LoVo (cell line): ENCODE measurements around the gene MPIG6B.

Experiments
- DNase-seq: peaks from one replicate; pipeline ENCODE4 v3.0.0-alpha.2; 2016; ENCODE audit warnings: low spot score

Gene MPIG6B

GRCh38 chr6:31721351-31722020, 1.7 kb upstream of the MPIG6B start, which contains the start of gene LY6G6C:
TSS of gene LY6G6C (minus strand) at chr6:31721746. CDS start at chr6:31721679, 67 bp downstream.
- no peak for DNase-seq

- no peak for DNase-seq
Observed at GRCh38 chr6:31722173-31722572, 1.0 kb upstream of the MPIG6B start.

GRCh38 chr6:31723980-31724691, 963 bp downstream of the MPIG6B start:
- DNase-seq = no peak

DNA sequence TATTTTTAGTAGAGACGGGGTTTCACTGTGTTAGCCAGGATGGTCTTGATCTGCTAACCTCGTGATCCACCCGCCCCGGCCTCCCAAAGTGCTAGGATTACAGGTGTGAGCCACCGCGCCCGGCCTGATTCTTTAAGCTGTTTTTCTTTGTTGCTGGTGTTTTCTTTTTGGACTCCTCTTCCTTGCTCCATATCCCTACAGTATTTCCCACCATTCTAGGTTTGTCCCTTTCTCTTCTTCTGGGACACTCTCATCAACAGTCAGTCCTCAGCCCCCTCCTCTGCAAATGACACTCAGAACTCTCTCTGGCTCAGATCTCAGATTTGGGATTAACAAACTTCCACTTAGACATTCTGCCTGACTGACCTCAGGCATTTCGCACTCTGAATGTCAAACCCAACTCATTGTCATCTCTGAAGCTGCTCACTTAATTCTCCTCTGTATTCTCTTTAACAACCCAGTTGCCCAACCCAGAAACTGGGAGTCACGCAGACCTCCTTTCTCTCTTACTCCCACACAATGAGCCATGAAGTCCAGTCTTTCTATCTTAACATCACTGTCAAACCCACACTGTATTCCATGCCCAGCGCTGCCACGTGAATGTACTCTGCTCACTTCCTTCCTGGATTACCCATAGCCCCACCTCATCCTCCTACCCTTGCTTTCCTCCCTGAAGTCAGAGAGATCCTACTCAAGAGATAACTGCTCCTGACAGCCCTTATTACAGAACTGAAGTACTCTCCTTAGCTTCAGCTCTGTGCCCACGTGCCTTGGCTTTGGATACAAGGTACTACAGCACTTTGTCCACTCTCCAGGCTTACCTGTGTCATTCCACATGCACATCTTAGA, 2.6 kb downstream of the MPIG6B start:
- DNase-seq = no peak

GRCh38 chr6:31727034-31727716, 4.0 kb downstream of the MPIG6B start:
- no peak for DNase-seq

GRCh38 chr6:31727717-31728671, 4.8 kb downstream of the MPIG6B start:
- DNase-seq = no peak

DNA sequence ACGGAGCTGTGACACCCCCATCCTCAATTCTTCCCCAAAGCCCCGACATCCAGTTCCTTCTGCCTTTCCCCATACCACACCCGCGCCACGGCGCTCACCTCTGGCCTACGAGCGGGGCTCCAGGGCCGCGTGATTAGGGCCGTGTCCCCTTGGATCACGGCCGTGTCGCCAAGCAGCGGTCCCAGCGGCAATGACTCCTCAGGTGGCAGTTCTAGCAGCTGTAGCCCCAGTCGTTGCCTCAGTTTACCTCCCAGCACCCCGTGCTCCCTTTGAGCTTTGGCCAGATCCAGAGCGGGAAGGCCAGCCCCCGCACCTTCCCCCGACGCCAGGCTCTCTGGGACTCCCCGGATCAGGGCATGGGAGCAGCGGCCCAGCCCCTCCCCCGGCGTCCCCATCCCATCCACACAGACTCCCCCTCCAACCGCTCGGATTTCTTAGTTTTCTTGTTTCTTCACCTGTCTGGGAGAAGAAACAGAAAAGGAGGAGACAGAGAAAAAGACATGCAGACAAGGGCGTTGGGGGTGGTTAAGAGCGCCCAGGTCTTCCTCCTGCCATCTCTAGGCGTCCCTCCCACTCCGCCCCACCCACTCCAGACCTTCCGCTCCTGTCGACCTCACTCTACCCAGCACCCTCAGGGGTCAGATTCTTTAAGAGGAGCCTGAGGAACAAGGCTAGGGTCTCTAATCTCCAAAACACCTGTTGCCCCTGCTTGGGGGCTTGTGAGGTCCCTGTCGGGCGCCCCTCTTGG, 5.8 kb downstream of the MPIG6B start, which contains the start of gene DDAH2:
Gene DDAH2 (minus strand): TSS at position 533 of the 748 bp plus-strand sequence. CDS start 138 bp downstream, at position 395.
- DNase-seq = no peak

GRCh38 chr6:31729515-31729978, 6.4 kb downstream of the MPIG6B start:
- DNase-seq = no peak

GRCh38 chr6:31729979-31730630, 6.9 kb downstream of the MPIG6B start:
- no peak for DNase-seq

DNA sequence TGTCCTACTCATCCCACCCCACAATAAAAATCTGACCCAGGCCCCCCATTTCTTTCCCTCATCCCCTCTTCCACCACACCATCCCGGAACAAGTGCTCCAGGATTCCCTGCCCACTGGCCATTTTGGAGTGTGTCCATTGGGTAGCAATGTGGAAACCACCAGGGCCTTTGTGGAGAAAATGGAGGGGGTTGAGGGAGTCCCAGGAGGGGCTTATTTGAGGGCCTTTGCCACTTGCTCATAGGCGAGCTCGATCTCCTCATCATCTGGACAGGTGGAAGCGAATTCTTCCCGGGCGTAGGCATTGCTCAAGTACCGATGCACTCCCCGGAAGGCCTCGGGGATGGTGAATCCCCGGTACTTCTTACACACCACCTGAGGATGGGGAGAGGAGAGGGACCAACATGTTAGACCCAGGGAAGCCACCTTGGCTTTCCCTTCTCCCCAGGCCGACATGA, 7.5 kb downstream of the MPIG6B start:
- DNase-seq = no peak

DNA sequence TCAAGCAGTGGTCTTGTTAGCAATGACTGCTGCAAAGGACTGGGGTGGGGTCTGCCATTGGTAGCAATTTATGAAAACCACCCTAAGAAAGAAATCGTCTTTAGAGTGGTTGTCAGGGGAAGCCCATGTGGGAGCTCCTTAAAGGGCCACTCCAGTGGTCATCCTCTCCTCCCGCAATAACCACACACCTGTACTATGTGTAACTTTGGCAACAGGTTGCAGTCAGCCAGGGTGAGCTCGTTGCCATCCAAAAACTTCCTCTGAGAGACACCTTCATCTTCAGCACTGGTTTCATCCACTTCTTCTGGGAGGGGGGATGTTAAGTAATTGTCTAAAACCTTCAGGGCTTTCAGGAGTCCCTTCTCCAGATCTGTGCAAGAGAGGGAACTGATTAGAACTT, 8.9 kb downstream of the MPIG6B start:
- DNase-seq = no peak

DNA sequence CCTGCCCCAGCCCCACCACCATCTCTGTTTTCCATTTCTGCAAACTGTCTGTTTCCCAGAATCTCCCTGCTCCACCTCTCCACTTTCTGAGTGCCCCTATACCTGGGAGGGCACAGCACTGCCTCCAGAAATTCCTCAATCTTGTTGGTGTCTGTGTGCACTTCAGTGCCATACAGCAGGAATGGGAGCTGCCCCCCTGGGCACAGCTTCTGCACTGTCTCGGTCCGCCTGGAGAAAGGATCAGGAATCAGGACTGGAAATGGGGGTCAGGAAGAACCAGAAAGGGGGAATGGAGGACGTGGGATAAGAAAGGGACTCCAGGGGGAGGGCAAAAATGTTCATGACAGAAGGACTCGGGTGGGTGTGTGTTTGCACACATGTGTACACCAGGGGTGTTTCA, 10.6 kb downstream of the MPIG6B start:
- DNase-seq = no peak

DNA sequence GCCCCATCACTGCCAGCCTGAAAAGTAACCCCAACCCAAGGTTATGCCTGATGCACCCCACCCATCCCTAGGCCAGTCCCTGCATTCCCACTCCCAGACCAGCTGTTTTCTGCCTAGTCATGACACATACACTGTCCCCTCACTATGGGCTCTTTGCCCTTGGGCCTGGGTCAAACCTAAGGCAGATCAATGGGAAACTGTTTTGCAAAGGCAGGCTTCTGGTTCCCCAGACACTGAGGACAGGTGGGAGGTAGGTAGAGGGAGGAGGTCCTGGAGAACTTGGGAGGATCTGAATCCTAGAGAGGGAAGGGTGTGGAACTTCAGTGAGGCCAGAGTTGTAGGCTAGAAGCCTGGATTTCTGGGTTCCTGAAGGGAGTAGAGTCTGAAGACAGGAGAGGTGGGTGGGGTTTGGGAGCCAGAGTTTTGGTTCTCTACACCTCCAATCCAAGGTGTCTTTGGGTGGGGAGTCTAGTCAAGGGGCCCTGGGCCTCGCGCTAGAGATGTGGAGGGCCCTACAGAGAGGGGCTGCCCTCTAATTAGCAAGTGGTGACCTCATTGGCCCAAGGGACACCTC, 11.2 kb downstream of the MPIG6B start:
- no peak for DNase-seq

GRCh38 chr6:31734821-31735406, 11.7 kb downstream of the MPIG6B start:
- peak; percentile 68 for DNase-seq

DNA sequence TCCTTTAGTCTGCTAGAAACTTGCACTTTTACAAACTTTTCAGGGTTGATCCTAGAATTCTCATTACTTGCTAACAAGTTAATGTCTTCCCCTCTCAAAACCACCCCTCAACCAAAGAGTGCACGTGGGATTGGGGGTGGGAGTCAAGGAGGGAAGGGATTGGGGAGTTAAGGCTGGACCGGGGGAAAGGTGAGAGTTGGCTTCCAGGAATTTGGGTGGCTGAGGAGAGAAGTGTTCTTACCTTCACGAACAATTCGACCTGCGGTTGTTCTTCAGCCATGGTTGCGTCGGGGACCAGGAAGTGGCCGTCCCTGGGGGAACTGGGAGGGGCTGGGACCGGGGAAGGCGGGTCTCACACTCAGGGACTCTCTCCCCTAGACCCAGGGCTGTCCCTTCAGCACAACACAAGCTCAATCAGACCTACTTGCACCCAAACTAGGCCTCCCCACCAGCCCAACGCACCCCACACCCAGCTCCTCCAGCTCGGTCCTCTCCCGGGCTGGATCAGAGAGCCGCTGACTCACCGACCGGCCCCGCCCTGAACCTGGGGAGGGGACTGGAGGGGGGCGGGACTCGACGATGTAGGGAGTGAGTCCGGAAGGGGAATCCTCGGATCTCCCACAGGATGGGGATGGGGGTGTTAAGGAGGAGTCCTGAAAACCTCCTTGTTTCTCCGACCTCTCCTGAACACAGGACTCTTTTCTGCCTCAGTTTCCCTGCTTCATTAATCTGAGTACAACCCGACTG, 13.0 kb downstream of the MPIG6B start, which contains the start of gene CLIC1:
Gene CLIC1 (minus strand): TSS at position 510 of the 747 bp plus-strand sequence. CDS start 230 bp downstream, at position 280.
- DNase-seq = peak; percentile 81

DNA sequence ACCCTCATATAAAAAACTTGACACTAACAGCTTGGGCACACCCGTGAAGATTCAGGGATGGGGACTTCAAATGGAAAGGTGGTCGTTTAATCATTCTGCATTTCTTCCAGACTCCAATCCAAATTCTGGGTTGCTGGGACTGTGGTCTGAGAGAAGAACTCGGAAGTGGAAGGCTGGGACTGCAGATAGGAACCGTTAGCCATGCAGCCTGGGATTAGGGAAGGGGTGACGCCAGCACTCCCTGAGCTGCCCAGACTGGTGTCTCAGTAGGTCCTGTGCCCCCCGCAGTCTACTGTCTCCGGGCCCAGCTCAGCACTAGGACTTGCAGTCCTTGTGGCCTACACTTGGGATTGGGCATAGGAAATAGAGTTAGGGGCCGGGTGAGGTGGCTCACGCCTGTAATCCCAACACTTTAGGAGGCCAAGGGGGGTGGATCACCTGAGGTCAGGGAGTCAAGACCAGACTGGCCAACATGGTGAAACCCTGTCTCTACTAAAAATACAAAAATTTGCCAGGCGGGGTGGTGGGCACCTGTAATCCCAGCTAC, 13.7 kb downstream of the MPIG6B start:
- DNase-seq = no peak

GRCh38 chr6:31737315-31737990, 14.3 kb downstream of the MPIG6B start:
- no peak for DNase-seq
